ENCODE data around the gene KRTAP4-3. TPM values are rescaled to one million over a fixed set of nuclear protein-coding genes. Genes with fewer than 3 reads are reported as not detected.
"Not testable (repeated sequence)": the region's sequence is repeated elsewhere in the genome, so short reads cannot be mapped to it uniquely, and the experiment has no call there.

The KRTAP4-3 gene
- total RNA-seq, 1 donor from 2014 or later = not detected

DNA sequence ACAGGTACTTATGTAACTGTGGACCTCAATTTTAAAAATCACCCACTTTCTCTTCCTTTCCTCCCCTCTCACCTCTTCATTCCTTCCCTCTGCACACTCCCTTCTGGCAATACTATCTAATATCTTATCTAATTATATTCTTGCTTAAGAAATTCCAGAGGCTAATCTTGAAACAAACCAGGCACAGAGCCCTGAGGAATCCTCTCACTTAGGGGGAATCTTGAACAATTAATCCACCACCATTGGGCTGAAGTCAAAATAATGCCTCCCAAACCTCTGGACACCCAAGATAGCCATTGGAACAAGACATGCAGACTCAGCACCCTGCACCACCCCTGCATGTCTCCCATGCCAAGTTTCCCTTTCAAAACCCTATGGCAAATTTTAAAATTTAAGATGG, 26.7 kb downstream of the KRTAP4-3 start:
- intact Hi-C loops (cut with DNase I) = no loop called here
- TF ChIP-seq CTCF (IDR thresholded peaks at IDR 0.05) = no peak
- ATAC-seq = no peak

GRCh38 chr17:41140360-41141131, 27.5 kb downstream of the KRTAP4-3 start, which contains the start of gene KRTAP4-6:
TSS of gene KRTAP4-6 (minus strand) at chr17:41140544. CDS start at chr17:41140487, 57 bp downstream.
- H3K27me3 ChIP-seq = no peaks in the 10 kb centered on the region
- H3K27ac ChIP-seq = no peak within 1 kb of the TSS
- H3K4me1 ChIP-seq = no peaks in the 10 kb centered on the region
- no peak for TF ChIP-seq CTCF (IDR thresholded peaks at IDR 0.05)
- no peak within 1 kb of the TSS for H3K4me3 ChIP-seq
- peaks cover 11% of the 10 kb centered on the region for H3K9me3 ChIP-seq
- H3K36me3 ChIP-seq = no peaks in the 10 kb centered on the region
- intact Hi-C loops (cut with DNase I) = no loop called here
- no peak for ATAC-seq
- no peak for DNase-seq

More for the DNA sequence above, 26.7 kb downstream of the KRTAP4-3 start:
- DNase-seq = no peak
- Histone ChIP-seq H3K27ac (no peak overlapping the region), H3K27me3 (no peaks in the 10 kb centered on the region), H3K9me3 (peaks cover 11% of the 10 kb centered on the region), H3K4me3 (no peak overlapping the region), H3K4me1 (no peaks in the 10 kb centered on the region), H3K36me3 (no peaks in the 10 kb centered on the region)

- intact Hi-C loops (cut with DNase I); DNase-seq: not testable (repeated sequence)
- H3K9me3 ChIP-seq = peaks cover 11% of the 10 kb centered on the region
These were observed 28.2 kb downstream of the KRTAP4-3 start for GRCh38 chr17:41139865-41140264.

DNA sequence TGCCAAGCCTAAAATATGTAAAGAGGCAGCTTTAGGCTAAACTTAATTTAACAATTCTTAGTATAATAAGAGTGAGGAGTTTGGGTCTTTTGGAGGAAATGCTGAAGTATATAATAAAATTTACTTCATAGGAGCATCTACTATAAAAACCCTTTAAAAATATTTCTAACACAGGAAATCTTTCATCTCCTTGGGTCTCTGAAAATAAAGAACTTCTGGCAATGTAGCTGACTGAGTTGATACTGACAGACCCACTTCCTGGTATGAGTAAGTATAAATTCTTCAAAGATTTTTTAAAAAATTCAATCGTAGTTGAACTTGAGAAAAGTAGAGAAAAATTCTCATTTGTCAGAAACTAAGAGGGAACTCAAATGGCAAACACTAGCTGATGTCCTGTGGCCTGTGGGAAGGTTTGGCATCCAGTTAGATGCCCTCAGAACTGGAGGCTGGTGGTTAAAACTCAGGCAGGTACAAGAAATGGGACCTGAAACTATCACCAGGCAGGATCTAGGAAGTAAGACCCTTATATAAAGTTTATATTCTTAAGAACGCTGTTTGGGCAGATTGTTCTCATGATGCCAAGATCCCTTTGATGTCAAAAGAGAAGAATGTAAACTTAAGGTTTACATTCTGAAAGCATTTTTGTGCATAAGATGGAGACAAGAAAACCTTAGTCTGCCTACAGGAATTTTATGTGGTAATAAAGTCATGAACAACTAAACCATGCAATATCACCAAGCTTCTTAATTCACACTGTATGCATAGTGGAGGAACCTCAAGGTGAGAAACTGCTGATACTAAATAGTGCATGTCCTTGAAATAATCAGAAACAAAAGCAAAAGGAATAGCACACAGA, 33.9 kb downstream of the KRTAP4-3 start:
- intact Hi-C loops (cut with DNase I) = no loop called here
- H3K27ac ChIP-seq = no peak overlapping the region
- DNase-seq (no peak), ATAC-seq (no peak)
- H3K4me3 ChIP-seq = no peak overlapping the region
- no peak for TF ChIP-seq CTCF (IDR thresholded peaks at IDR 0.05)
- no peaks in the 10 kb centered on the region for H3K27me3 ChIP-seq
- no peaks in the 10 kb centered on the region for H3K36me3 ChIP-seq
- H3K9me3 ChIP-seq = no peaks in the 10 kb centered on the region
- no peaks in the 10 kb centered on the region for H3K4me1 ChIP-seq

More at GRCh38 chr17:41139865-41140264, 28.2 kb downstream of the KRTAP4-3 start:
- not testable (repeated sequence) for H3K27me3 ChIP-seq, H3K27ac ChIP-seq, H3K36me3 ChIP-seq, ATAC-seq, H3K4me1 ChIP-seq, H3K4me3 ChIP-seq

GRCh38 chr17:41131979-41132378, 36.0 kb downstream of the KRTAP4-3 start:
- ATAC-seq (no peak), DNase-seq (no peak)
- intact Hi-C loops (cut with DNase I) = no loop called here
- H3K9me3 ChIP-seq = no peaks in the 10 kb centered on the region
- H3K27ac ChIP-seq = no peak overlapping the region
- no peaks in the 10 kb centered on the region for H3K27me3 ChIP-seq
- TF ChIP-seq CTCF (IDR thresholded peaks at IDR 0.05) = no peak
- no peaks in the 10 kb centered on the region for H3K36me3 ChIP-seq
- H3K4me3 ChIP-seq = no peak overlapping the region
- H3K4me1 ChIP-seq = no peaks in the 10 kb centered on the region

DNA sequence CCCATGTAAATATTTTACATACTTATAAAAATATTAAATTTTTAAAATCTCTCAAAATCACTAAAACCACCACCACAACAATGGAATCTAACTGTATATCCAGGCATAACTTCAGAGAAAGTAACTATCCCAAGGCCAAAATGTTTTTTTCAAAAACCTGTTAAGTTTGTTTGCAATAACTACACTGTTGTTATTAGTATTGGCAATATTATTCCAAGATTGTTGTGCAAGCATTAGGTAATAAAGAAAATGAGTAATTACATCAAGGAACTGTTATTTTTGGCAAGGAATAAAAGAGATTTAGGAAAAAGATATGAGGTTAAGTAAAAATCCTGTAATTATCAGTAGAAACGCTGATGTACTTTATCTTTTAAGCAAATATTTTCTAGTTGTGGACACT, 40.6 kb downstream of the KRTAP4-3 start:
- intact Hi-C loops (cut with DNase I) = no loop called here
- TF ChIP-seq CTCF (IDR thresholded peaks at IDR 0.05) = no peak
- Histone ChIP-seq H3K27ac (no peak overlapping the region), H3K27me3 (no peaks in the 10 kb centered on the region), H3K9me3 (no peaks in the 10 kb centered on the region), H3K4me3 (no peak overlapping the region), H3K36me3 (no peaks in the 10 kb centered on the region), H3K4me1 (no peaks in the 10 kb centered on the region)
- ATAC-seq (no peak), DNase-seq (no peak)
